Esophagus muscularis mucosa (tissue), 4 donors: Measurements from ENCODE around the gene GPC5. TPM values are rescaled to one million over a fixed set of nuclear protein-coding genes. Genes with fewer than 3 reads are reported as not detected.
"Not testable (repeated sequence)": the region's sequence is repeated elsewhere in the genome, so short reads cannot be mapped to it uniquely, and the experiment has no call there.

Source experiments
- DNase-seq: peaks from one replicate; pipeline ENCODE4 v3.0.0-alpha.2; 2017; ENCODE audit errors: extremely low spot score
- H3K27ac ChIP-seq, 4 donors: fragments of 200-600 bp; sonication (generic); replicated peaks in 1 of 4; 1 replicate in 3 of 4; 2 replicates in 1 of 4; pipeline ENCODE4 v1.5.1; 2016 to 2019; ENCODE audit warnings: mild to moderate bottlenecking in 1 of 4
- H3K27me3 ChIP-seq, 4 donors: fragments of 200-600 bp; sonication (generic); one replicate each; pipeline versions ENCODE4 v1.5.1 to v1.6.0; 2016 to 2019
- H3K36me3 ChIP-seq, 4 donors: fragments of 200-600 bp; sonication (generic); one replicate each; pipeline ENCODE4 v1.5.1; 2016 to 2019
- H3K4me1 ChIP-seq, 4 donors: fragments of 200-600 bp; sonication (generic); one replicate each; pipeline ENCODE4 v1.5.1; 2016 to 2019
- H3K4me3 ChIP-seq, 4 donors: fragments of 200-600 bp; sonication (generic); 1 replicate in 2 of 4; 2 replicates in 2 of 4; pipeline ENCODE4 v1.5.1; 2016 to 2019; ENCODE audit warnings: mild to moderate bottlenecking in 4 of 4, moderate library complexity in 1 of 4
- H3K9me3 ChIP-seq, 4 donors: fragments of 200-600 bp; sonication (generic); 1 replicate in 3 of 4; 2 replicates in 1 of 4; pipeline ENCODE4 v1.5.1; 2016 to 2019
- EP300 ChIP-seq: sonication (generic); formaldehyde crosslinking; IDR thresholded peaks from one replicate; pipeline ENCODE4 v1.6.1; 2017; ENCODE audit warnings: antibody characterized with exemption
- POLR2A ChIP-seq: fragments of 450-650 bp; IDR thresholded peaks from one replicate; pipeline ENCODE4 v1.6.1; 2017; ENCODE audit warnings: antibody characterized with exemption, moderate library complexity, mild to moderate bottlenecking, low read depth
- POLR2AphosphoS5 ChIP-seq, 2 donors: sonication (generic); formaldehyde crosslinking; IDR thresholded peaks; one replicate each; pipeline ENCODE4 v1.6.1; 2017; ENCODE audit warnings: antibody characterized with exemption in 2 of 2
- WGBS: methylation state at CpG from one replicate; pipeline ENCODE4 v1.1.5; 2018; 5-methylcytosine and 5-hydroxymethylcytosine counted together
- intact Hi-C: fragments of 100-400 bp; cut with DNase I; formaldehyde crosslinking; loops from one replicate; pipeline ENCODE4 v1.15.1; 2023
- total RNA-seq, 4 donors: library from RNA; depleted of rRNA; stranded (reverse); fragments of >200 nt; gene quantifications; one replicate each; pipeline versions ENCODE4 v1.1.0 to v1.2.1, GENCODE V29; 2016
- TF ChIP-seq, protein P1 (sequence below), 3 experiments: fragments of 200-600 bp in 2 of 3; fragments of 450-650 bp in 1 of 3; sonication (generic) in 2 of 3; IDR thresholded peaks; one replicate each; pipeline ENCODE4 v1.5.1; 2017 to 2019; ENCODE audit warnings: antibody characterized with exemption in 3 of 3, mild to moderate bottlenecking in 2 of 3, moderate library complexity in 1 of 3

The GPC5 gene
- total RNA-seq, 4 donors from 2014 or later: 0.13 to 0.42 (median 0.33) TPM; not detected in 1

DNA sequence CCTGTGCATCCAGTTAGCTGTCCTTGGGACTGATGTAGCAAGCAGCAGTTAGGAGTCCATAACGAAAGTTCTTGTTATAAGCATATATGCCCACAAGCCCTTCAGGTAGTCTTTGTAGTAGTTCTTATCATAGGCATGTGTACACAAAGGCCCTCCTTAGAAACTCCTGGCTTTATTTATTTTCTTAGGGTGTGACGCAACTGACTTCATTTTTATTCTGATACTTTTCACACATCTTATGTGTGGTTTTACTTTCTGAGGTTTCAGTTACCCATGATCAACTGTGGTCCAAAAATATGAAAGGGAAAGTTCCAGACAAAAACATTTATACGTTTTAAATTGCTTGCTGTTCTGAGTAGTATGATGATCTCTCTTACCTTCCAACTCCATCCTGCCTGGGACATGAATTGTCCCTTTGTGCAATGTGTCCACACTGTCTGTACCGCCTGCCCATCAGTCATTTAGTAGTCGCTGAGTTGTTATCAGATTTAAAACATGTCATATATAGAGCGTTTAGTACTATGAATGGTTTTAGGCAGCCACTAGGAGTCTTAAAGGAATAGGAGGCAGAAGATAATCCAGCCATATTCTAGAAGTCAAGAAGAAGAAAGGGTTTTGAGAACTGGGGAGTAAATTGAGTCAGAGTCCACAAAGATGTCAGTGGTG lies 19.4 kb downstream of the GPC5 start:
- H3K4me1 ChIP-seq: no peaks in the 10 kb centered on the region
- no peaks in the 10 kb centered on the region for H3K9me3 ChIP-seq
- intact Hi-C loops: no loop called here
- no peak for DNase-seq
- no peak overlapping the region for H3K27ac ChIP-seq
- no peak overlapping the region for H3K4me3 ChIP-seq
- no peaks in the 10 kb centered on the region for H3K36me3 ChIP-seq
- TF ChIP-seq POLR2A (no peak), POLR2AphosphoS5 (IDR thresholded peaks at IDR 0.05) (no peak), EP300 (no peak)
- TF ChIP-seq, protein P1, sequence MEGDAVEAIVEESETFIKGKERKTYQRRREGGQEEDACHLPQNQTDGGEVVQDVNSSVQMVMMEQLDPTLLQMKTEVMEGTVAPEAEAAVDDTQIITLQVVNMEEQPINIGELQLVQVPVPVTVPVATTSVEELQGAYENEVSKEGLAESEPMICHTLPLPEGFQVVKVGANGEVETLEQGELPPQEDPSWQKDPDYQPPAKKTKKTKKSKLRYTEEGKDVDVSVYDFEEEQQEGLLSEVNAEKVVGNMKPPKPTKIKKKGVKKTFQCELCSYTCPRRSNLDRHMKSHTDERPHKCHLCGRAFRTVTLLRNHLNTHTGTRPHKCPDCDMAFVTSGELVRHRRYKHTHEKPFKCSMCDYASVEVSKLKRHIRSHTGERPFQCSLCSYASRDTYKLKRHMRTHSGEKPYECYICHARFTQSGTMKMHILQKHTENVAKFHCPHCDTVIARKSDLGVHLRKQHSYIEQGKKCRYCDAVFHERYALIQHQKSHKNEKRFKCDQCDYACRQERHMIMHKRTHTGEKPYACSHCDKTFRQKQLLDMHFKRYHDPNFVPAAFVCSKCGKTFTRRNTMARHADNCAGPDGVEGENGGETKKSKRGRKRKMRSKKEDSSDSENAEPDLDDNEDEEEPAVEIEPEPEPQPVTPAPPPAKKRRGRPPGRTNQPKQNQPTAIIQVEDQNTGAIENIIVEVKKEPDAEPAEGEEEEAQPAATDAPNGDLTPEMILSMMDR (IDR thresholded peaks at IDR 0.05): no peak
- no peaks in the 10 kb centered on the region for H3K27me3 ChIP-seq
- WGBS: 53% methylated on average over 6 of the region's 6 CpGs

DNA sequence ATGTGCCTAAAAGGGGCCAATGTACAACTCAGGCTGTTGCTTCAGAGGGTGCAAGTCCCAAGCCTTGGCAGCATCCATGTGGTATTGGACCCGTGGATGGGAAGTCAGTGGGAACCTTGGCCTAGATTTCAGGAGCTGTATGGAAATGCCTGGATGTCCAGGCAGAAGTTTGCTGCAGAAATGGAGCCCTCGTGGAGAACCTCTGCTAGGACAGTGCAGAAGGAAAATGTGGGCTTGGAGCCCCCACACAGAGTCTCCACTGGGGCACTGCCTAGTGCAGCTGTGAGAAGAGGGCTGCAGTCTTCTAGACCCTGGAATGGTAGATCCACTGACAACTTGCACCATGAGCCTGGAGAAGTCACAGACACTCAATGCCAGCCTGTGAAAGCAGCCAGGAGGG lies 28.5 kb downstream of the GPC5 start:
- H3K4me1 ChIP-seq: no peaks in the 10 kb centered on the region
- DNase-seq: no peak
- TF ChIP-seq POLR2A (no peak), EP300 (no peak)
- TF ChIP-seq, protein P1 (IDR thresholded peaks at IDR 0.05): no peak
- H3K27ac ChIP-seq: no peak overlapping the region
- 57% methylated on average over 1 of the region's 2 CpGs for WGBS
- H3K4me3 ChIP-seq: no peak overlapping the region
- H3K9me3 ChIP-seq: peaks cover 0 to 8% (median 4%) of the 10 kb centered on the region in 4 donors
- no peaks in the 10 kb centered on the region for H3K36me3 ChIP-seq
- intact Hi-C loops: no loop called here
- no peaks in the 10 kb centered on the region for H3K27me3 ChIP-seq

DNA sequence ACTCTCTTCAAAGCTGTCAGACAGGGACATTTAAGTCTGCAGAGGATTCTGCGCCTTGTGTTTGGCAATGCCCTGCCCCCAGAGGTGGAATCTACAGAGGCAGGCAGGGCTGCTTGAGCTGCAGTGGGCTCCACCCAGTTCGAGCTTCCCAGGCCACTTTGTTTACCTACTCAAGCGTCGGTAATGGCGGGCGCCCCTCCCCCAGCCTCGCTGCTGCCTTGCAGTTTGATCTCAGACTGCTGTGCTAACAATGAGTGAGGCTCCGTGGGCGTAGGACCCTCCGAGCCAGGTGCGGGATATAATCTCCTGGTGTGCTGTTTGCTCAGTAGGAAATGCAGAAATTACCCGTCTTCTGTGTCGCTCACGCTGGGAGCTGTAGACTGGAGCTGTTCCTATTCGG lies 40.3 kb downstream of the GPC5 start:
- H3K9me3 ChIP-seq, H3K4me3 ChIP-seq, H3K27ac ChIP-seq, DNase-seq, H3K4me1 ChIP-seq, intact Hi-C loops, H3K36me3 ChIP-seq, H3K27me3 ChIP-seq: not testable (repeated sequence)
- WGBS: 82% methylated on average over 14 of the region's 15 CpGs

DNA sequence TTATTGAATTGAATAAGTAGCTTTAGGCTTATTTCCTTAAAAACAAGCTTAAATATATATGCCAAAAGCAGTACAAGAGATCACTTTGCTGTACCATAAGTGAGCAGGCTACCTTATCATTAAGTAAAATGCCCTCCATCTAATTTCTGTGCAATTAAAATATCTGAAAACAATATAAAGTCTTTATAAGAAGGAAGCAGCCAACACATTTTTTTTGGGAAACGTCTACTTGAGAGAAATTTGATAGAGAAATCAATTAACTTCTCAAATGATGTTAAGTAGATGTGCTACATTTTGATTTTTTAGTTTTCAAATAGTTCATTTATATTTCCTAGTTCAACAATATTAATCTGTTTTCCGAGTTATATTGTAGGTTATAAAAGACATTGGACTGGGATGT lies 52.5 kb downstream of the GPC5 start:
- intact Hi-C loops: no loop called here
- Histone ChIP-seq H3K4me3 (no peak overlapping the region), H3K27me3 (no peaks in the 10 kb centered on the region), H3K36me3 (no peaks in the 10 kb centered on the region), H3K4me1 (no peaks in the 10 kb centered on the region), H3K27ac (no peak overlapping the region), H3K9me3 (no peaks in the 10 kb centered on the region)
- DNase-seq: no peak
- WGBS: 76% methylated on average over 2 of the region's 2 CpGs
- TF ChIP-seq POLR2A (no peak), EP300 (no peak), POLR2AphosphoS5 (IDR thresholded peaks at IDR 0.05) (no peak)

DNA sequence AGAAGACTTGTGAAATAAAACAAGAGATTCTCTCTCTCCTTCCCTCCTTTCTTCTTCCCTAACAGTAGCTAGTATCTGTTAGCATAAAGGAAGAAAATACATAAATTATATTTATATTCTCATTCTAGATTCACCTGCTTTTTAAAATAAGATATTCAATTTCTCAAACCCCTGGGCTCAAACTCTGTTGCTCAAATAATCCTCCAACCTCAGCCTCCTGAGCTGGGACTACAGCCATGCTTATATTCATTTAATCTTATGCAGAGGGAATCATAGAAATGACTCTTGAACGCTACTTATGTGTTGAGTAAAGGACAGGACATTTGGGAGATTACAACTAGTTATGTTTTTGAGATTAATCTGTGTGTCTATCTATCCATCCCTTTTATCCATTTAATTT lies 56.2 kb downstream of the GPC5 start:
- H3K4me1 ChIP-seq: no peaks in the 10 kb centered on the region
- DNase-seq: no peak

More for the DNA sequence above, 56.2 kb downstream of the GPC5 start:
- 82% methylated on average over 1 of the region's 1 CpG for WGBS
- Histone ChIP-seq H3K27me3 (no peaks in the 10 kb centered on the region), H3K4me3 (no peak overlapping the region), H3K9me3 (no peaks in the 10 kb centered on the region), H3K36me3 (no peaks in the 10 kb centered on the region), H3K27ac (no peak overlapping the region)
- TF ChIP-seq POLR2A (no peak), POLR2AphosphoS5 (IDR thresholded peaks at IDR 0.05) (no peak), EP300 (no peak)
- TF ChIP-seq, protein P1 (IDR thresholded peaks at IDR 0.05): no peak
- intact Hi-C loops: no loop called here
